NCI-H510A treated with DMSO at 0.1 percent for 48 hours (cell line): Measurements from ENCODE around the gene SCNN1G.
"Not testable (repeated sequence)": the region's sequence is repeated elsewhere in the genome, so short reads cannot be mapped to it uniquely, and the experiment has no call there.

ENCODE experiments used
- DNase-seq: peaks from one replicate; lab custom pipeline; 2025; lab: John Stamatoyannopoulos, UW

Gene SCNN1G

DNA sequence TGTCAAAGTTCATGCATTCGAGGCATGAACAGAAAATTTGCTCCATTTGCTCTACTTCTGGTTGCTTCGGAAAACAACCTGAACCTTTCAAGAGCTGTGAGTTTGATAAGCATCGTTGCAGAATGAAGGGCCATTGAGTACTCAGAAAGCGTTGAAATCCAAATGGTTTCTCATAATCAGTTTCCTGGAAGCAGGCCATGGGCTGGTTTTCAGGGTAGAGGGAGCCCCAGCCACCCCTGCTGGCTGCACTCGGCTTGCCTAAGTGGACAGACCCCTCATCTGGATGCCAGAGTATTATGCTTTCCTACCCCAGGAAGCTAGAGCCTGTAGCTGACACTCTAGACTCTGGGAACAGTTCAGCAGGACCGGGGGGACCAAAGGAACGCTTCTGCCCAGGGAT is 24.4 kb downstream of the SCNN1G start:
- DNase-seq = peak; percentile 96

- peak; percentile 98 for DNase-seq
These were observed 24.9 kb downstream of the SCNN1G start for GRCh38 chr16:23207485-23207884.

DNA sequence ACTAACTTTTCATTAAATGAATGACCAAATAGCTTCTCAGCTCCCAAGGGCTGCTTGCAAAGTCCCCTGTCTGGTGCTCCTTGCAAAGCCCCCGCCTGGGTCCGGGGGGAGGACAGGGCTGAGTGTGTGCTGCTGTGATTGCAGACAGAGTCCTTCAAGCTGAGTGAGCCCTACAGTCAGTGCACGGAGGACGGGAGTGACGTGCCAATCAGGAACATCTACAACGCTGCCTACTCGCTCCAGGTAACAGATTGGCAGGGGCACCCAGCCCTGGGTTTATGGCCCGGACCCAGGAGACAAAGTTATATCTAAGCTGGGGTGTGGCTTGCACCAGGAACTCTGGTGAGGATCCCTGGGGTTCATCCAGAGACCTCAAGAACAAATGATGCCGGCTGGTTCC is 27.1 kb downstream of the SCNN1G start:
- no peak for DNase-seq

GRCh38 chr16:23213831-23214230 is 31.3 kb downstream of the SCNN1G start:
- DNase-seq = no peak

DNA sequence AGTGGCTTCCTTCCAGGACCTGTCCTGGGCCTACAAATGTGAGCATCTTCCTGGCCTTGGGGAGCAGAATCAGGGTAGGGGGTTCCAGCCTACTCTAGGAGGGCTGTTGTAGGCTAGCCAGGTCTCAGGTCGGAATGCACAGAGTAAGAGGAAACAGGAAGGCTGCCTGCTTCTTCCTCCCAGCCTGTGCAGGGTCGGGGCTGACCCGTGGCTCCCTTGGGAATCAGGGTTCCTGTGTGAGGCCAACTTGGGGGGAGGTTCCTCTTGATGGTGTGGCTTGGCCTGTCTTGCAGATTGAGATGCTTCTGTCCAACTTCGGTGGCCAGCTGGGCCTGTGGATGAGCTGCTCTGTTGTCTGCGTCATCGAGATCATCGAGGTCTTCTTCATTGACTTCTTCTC is 32.3 kb downstream of the SCNN1G start:
- DNase-seq = no peak

DNA sequence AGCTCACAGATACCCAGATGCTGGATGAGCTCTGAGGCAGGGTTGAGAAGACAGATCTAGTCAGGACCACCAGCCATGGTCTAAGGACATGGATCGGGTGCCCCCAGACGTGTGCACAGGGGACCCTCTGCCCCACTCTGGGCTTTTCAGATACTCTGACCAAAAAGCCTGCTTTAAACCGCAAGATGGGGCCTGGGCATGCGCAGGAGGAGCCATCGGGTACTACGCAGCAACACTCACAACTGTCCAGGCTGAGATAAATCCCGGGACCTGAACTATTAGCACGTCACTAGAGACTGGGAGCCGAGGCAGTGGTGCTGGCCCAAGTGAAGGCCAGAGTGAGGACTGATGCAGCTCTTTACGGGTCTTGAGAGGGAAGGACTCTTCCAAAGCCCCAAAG is 32.9 kb downstream of the SCNN1G start:
- no peak for DNase-seq

- DNase-seq = no peak
These were observed 34.2 kb downstream of the SCNN1G start for GRCh38 chr16:23216658-23217246.

GRCh38 chr16:23217646-23218045 is 35.1 kb downstream of the SCNN1G start:
- DNase-seq = no peak

DNA sequence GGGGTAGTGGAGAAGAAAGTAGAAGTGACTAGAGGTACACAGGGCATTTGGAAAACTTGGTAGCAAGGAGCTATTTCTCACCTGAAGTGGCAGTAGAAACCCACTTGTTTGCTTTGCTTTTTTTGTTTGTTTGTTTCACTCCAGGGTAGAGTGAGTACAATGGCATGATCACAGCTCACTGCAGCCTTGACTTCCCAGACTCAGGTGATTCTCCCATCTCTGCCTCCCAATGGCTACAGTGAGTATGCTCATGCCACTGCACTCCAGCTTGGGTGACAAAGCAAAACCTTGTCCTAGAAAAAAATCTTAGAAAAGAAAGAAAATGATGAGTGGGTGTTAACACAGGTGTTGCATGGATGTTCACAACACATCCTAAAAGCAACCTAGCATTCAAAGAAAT is 40.4 kb downstream of the SCNN1G start:
- DNase-seq = no peak

DNA sequence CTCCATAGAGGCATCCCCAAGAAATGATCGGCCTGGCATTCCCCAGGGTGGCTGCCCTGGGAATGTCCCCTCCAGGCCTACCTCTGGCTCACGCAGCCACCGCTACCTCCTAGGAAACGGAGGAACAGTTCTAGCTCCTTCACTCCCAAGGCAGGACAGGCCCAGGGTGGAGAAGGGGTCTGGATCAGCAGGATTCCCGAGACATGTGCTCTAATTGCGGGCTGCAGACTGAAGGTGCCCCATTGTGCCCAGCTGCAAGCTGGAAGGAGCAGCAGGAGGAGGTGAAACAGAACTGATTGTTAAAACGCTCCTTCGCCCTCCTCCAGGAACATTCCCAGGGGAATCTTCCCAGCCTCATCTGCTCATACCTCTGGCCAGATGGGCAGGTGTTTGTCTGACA is 40.8 kb downstream of the SCNN1G start:
- no peak for DNase-seq

GRCh38 chr16:23225109-23225508 is 42.6 kb downstream of the SCNN1G start:
- no peak for DNase-seq

- DNase-seq = no peak
These were observed 43.1 kb downstream of the SCNN1G start for GRCh38 chr16:23225634-23226033.

DNA sequence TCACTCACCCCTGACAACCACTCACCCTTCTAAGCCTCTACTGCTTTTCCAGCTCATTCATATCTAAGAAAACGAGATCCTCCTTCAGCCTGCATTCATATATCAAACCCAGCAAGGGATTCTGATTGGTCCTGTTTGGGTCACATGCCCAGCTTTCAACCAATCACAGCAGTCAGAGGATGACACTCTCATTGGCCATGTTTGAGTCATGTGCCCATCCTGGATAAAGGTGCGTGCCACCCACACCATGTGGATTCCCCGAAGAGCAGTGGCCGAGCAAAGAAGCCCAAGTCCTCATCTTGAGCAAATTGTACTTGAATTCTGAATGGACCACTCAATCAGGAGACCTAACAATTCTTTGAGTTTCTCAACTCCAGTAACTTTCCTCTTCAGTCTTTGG is 45.0 kb downstream of the SCNN1G start:
- no peak for DNase-seq

DNA sequence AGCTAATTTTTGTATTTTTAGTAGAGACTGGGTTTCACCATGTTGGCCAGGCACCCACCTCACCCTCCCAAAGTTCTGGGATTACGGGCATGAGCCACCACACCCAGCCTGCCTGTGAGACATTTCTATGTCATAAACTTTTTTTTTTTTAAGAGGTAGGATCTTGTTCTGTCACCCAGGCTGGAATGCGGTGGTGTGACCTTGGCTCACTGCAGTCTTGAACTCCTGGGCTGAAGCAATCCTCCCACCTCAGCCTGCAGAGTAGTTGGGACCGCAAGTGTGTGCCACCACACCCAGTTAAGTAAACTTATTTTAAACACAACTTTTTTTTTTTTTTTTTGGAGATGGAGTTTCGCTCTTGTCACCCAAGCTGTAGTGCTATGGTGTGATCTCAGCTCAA is 47.2 kb downstream of the SCNN1G start:
- no peak for DNase-seq

DNA sequence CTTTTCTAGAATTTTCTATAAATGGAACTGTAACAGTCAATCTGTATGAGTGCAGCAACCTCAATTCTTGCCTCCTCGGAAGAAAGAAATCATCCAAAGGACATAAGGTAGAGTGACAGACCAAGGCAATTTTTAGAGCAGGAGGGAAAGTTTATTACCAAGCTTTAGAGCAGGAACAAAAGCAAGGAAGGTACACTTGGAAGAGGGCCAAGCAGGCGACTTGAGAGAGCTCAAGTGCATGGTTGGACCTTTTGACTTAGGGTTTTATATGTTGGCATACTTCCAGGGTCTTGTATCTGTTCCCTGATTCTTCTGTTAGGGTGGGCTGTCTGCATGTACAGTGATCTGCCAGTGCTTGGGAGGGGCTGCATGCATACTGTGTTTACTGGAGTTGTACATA is 50.3 kb downstream of the SCNN1G start:
- peak; percentile 23 for DNase-seq

GRCh38 chr16:23235176-23235575 is 52.6 kb downstream of the SCNN1G start:
- DNase-seq = no peak

- no peak for DNase-seq
These were observed 54.4 kb downstream of the SCNN1G start for GRCh38 chr16:23236983-23237382.

- DNase-seq = no peak
These were observed 58.4 kb downstream of the SCNN1G start for GRCh38 chr16:23240994-23241393.

DNA sequence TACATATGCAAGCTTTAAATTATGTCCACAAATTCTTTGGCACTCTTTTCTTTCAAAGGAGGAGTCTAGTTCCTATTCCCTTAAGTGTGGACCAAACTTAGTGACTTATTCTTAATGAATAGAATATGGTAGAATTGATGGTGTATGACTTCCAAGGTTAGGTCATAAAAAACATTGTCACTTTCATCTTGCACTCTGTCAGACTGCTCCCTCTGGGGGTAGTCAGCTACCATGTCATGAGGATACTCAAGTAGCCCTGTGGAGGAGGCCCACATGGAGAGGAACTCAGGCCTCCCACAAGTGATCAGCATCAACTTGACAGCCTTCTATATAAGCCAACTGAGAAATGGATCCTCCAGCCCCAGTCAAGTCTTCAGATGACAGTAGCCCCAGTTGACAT is 61.6 kb downstream of the SCNN1G start:
- no peak for DNase-seq

DNA sequence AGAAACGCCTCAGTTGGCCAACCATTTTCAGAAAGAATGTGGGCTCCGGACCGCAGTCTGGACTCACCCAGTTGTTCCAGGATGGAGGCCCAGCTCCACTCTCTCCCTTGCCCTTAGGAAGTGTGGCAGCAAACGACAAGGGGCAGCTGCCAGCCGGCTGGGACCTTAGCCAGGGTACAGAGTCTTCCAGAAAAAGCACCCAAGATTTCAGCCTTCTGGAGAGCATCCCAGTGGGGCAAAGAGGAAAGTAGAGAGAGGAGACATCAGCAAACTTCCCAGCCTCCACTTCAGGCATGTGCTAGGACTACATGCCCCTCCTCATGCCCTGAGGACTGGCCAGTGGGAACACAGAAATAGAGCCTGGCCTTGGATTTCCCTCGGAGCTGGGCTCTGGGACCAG is 62.7 kb downstream of the SCNN1G start:
- DNase-seq = no peak

DNA sequence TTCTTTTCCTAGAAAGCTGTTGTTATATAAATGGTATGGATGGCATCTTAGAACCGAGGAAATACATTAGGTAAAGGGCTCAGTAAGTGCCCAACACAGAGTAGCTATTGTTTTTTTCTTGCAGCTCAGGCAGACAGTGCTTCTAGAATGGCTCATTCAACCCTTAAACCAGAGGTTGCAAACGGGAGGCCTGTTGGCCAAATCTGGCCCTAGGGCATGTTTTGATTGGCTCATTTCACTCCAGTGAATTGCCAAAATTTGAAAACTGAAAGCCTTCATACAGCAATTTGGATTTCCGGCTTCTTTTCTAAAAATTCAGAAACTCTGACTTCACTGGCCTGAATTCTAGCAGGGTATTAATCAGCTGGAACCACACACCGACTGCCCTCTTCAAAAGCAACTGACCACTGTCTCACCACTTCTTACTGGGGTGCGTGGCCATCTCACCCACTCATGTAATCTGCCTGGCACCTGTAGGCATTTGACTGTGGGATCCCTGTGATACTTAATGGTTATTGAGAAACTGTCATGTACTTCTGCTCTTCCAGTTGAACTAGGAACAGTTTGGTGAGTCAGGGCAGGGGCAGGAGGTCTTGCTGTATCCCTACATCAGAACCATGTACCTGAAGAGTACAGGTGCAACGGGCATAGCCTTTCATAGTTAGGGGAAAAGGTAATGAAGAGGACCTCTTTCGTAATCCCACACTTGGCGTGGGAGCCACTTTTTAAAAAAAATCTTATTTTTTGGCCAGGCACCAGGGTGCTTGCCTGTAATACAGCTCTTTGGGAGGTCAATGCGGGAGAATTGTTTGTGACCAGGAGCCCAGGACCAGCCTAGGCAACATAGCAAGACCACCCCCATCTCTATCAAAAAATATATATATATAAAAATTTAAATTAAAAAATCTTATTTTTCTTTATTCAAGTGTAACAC is 66.0 kb downstream of the SCNN1G start:
- no peak for DNase-seq

- no peak for DNase-seq
These were observed 67.3 kb downstream of the SCNN1G start for GRCh38 chr16:23249830-23250229.

DNA sequence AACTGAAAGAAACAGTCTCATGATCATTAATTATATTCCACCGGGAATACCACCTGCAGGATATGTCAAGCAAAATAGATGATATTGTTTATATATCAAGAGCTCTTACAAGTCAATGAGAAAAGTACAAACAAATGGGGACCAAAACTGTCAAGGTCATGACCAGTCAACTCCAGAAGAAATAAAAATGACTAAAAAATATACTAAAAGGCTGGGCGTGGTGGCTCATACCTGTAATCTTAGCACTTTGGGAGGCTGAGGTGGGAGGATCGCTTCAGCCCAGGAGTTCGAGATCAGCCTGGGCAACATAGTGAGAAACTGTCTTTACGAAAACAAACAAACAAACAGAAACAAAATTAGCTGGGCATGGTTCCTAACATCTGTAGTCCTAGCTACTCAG is 69.8 kb downstream of the SCNN1G start:
- DNase-seq = no peak

DNA sequence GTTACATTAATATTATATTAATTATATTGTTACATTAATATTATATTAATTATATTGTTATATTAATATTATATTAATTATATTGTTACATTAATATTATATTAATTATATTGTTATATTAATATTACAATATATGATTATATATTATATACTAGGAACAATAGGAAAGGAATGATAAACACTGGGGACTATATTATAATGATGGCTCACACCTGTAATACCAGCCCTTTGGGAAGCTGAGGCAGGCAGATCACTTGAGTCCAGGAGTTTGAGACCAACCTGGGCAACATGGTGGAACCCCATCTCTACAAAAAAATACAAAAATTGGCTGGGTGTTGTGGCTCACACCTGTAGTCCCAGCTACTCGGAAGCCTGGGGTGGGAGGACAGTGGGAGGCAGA is 71.1 kb downstream of the SCNN1G start:
- not testable (repeated sequence) for DNase-seq
